Loucy (cell line): Measurements from ENCODE around the gene ATAD3B.

Experiments
- H2AFZ ChIP-seq: fragments of 200-600 bp; sonication (generic); 2 replicates; pipeline ENCODE4 v1.6.0; 2016; ENCODE audit warnings: antibody characterized with exemption, mild to moderate bottlenecking, low read length, moderate library complexity
- H3F3A ChIP-seq: fragments of 200-600 bp; 2 replicates; pipeline ENCODE4 v1.6.0; 2016; ENCODE audit warnings: antibody characterized with exemption, low read depth, mild to moderate bottlenecking
- H3K27me3 ChIP-seq: fragments of 200-600 bp; sonication (generic); 2 replicates; pipeline ENCODE4 v1.6.1; 2014; ENCODE audit warnings: low read length, mild to moderate bottlenecking; ENCODE audit not compliant: insufficient read depth, poor library complexity, severe bottlenecking
- H3K36me3 ChIP-seq: fragments of 200-600 bp; sonication (generic); 2 replicates; pipeline ENCODE4 v1.6.1; 2016; ENCODE audit warnings: low read length; ENCODE audit not compliant: insufficient read depth
- H3K4me1 ChIP-seq: fragments of 200-600 bp; sonication (generic); 2 replicates; pipeline ENCODE4 v1.5.1; 2014; ENCODE audit warnings: low read length, mild to moderate bottlenecking; ENCODE audit not compliant: insufficient read depth, poor library complexity, severe bottlenecking
- H3K4me2 ChIP-seq: fragments of 200-600 bp; sonication (generic); 2 replicates; pipeline ENCODE4 v1.6.0; 2014; ENCODE audit warnings: antibody characterized with exemption, low read length, low read depth, mild to moderate bottlenecking; ENCODE audit not compliant: poor library complexity, severe bottlenecking
- H3K4me3 ChIP-seq: fragments of 200-600 bp; sonication (generic); 2 replicates; pipeline ENCODE4 v1.5.1; 2014; ENCODE audit warnings: low read length, mild to moderate bottlenecking, mixed read lengths; ENCODE audit not compliant: poor library complexity, severe bottlenecking
- H3K79me2 ChIP-seq: fragments of 200-600 bp; sonication (generic); 2 replicates; pipeline ENCODE4 v1.6.1; 2014; ENCODE audit warnings: low read length; ENCODE audit not compliant: insufficient read depth
- H3K9ac ChIP-seq: fragments of 200-600 bp; sonication (generic); 2 replicates; pipeline ENCODE4 v1.6.0; 2014; ENCODE audit warnings: mild to moderate bottlenecking, low read depth, low read length, moderate library complexity; ENCODE audit not compliant: poor library complexity, severe bottlenecking
- H3K9me2 ChIP-seq: fragments of 200-600 bp; sonication (generic); replicated peaks from 2 replicates; pipeline ENCODE4 v1.6.1; 2016; ENCODE audit warnings: low read depth, low read length, mixed read lengths
- H3K9me3 ChIP-seq: fragments of 200-600 bp; sonication (generic); 2 replicates; pipeline ENCODE4 v1.6.1; 2014; ENCODE audit warnings: mild to moderate bottlenecking, antibody characterized with exemption, low read length, low read depth; ENCODE audit not compliant: insufficient read depth
- H4K20me1 ChIP-seq: fragments of 200-600 bp; sonication (generic); 2 replicates; pipeline ENCODE4 v1.6.0; 2014; ENCODE audit warnings: antibody characterized with exemption, low read length, mild to moderate bottlenecking; ENCODE audit not compliant: insufficient read depth, poor library complexity, severe bottlenecking
- EZH2phosphoT487 ChIP-seq: fragments of 200-600 bp; IDR thresholded peaks from 2 replicates; pipeline ENCODE4 v1.6.1; 2018; ENCODE audit warnings: antibody characterized with exemption, mild to moderate bottlenecking, moderate library complexity, borderline replicate concordance
- TF ChIP-seq, protein P1 (sequence below): fragments of 200-600 bp; sonication (generic); conservative IDR thresholded peaks from 2 replicates; pipeline ENCODE4 v1.5.1; 2014; ENCODE audit warnings: mild to moderate bottlenecking, antibody characterized with exemption, low read length

ATAD3B gene

DNA sequence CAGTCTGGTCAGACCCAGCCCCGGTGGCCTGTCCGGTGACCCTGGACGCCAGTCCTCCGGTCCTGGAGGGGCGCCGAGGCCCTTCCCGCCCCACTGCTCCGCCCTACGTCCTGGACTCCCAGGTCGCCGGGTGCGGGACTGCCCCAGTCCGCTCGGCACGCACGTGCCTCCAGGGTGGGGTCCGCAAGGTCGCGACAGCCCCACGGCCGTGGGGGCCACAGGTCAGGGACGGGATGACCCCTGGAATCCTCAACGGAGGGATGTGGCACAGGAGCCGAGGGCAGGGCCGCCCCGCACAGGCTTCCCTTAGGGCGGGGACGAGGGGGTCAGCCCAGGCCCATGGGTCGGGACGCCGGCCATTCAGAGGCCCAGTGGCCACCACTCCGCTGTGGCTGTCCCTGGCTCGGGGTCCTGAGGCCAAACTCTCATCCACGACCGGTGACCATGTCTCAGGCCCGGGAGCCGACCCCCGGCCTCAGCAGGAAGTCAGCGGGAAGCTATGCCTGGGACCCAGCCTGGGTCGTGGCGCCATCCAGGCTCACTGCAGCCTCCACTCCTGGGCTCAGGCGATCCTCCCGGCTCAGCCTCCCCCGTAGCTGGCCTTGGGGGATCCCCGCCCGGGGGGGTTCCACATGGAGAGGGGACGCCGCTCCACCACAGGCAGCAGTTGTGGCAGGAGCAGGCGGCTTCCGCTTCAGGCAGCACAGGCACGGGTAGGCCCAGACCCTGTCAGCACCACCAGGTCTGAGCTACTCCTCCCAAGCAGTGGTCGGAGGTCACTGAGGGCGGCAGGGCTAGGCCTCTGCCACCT lies 69.5 kb downstream of the ATAD3B start:
- no peaks in the 10 kb centered on the region for H3F3A ChIP-seq
- no peak overlapping the region for H3K9ac ChIP-seq
- no peak overlapping the region for H2AFZ ChIP-seq
- TF ChIP-seq, protein P1, sequence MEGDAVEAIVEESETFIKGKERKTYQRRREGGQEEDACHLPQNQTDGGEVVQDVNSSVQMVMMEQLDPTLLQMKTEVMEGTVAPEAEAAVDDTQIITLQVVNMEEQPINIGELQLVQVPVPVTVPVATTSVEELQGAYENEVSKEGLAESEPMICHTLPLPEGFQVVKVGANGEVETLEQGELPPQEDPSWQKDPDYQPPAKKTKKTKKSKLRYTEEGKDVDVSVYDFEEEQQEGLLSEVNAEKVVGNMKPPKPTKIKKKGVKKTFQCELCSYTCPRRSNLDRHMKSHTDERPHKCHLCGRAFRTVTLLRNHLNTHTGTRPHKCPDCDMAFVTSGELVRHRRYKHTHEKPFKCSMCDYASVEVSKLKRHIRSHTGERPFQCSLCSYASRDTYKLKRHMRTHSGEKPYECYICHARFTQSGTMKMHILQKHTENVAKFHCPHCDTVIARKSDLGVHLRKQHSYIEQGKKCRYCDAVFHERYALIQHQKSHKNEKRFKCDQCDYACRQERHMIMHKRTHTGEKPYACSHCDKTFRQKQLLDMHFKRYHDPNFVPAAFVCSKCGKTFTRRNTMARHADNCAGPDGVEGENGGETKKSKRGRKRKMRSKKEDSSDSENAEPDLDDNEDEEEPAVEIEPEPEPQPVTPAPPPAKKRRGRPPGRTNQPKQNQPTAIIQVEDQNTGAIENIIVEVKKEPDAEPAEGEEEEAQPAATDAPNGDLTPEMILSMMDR = no peak
- no peaks in the 10 kb centered on the region for H3K9me3 ChIP-seq
- H3K27me3 ChIP-seq = no peaks in the 10 kb centered on the region
- no peaks in the 10 kb centered on the region for H3K36me3 ChIP-seq
- H4K20me1 ChIP-seq = no peaks in the 10 kb centered on the region
- no peak overlapping the region for H3K4me2 ChIP-seq
- no peak overlapping the region for H3K4me3 ChIP-seq
- no peaks in the 10 kb centered on the region for H3K79me2 ChIP-seq
- no peaks in the 10 kb centered on the region for H3K9me2 ChIP-seq
- H3K4me1 ChIP-seq = no peaks in the 10 kb centered on the region

DNA sequence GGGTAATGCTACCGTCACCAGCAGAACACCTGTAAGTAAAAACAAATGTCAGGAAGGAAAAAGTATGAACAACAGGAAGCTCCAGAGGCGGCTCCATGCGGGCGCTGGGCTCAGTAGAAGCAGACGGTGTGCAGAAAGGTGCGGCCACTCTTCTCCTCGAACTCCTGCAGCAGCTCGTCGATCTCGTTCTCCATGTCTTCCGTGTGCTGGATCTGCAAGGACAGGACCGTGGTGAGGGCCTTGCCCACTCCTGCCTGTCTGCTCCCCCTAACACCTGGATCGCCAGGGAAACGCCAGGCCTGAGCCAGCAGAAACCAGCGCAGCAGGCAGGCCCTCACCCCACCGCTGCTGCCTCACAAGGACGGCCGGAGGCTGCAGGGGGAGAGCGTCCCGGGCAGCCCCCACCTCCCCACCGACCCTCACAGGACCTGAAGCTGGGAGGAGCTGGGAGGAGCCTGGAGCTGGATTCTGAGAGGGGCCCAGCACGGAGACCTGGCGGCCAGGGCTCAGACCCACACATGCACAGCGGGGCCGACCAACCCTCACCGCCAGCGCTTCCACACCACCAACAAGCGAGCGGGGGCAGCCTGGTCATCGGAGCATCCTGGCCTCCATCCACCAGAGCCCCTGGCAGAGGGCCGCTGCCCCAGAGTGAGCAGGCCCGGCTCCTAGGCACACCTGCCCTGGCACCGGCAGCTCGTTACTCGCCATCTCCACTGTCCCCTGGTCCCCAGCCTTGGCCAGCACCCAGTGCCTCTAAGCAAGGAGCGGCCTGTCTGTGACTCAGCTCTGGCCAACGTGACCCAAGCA lies 70.6 kb downstream of the ATAD3B start:
- Histone ChIP-seq H3K4me1 (no peaks in the 10 kb centered on the region), H3K9me2 (no peaks in the 10 kb centered on the region), H3K9ac (no peak overlapping the region), H3K4me2 (no peak overlapping the region), H3K36me3 (no peaks in the 10 kb centered on the region), H3K27me3 (no peaks in the 10 kb centered on the region), H2AFZ (no peak overlapping the region), H3K79me2 (no peaks in the 10 kb centered on the region), H3K4me3 (no peak overlapping the region), H3F3A (no peaks in the 10 kb centered on the region), H4K20me1 (no peaks in the 10 kb centered on the region), H3K9me3 (no peaks in the 10 kb centered on the region)
- TF ChIP-seq EZH2phosphoT487 = no peak

DNA sequence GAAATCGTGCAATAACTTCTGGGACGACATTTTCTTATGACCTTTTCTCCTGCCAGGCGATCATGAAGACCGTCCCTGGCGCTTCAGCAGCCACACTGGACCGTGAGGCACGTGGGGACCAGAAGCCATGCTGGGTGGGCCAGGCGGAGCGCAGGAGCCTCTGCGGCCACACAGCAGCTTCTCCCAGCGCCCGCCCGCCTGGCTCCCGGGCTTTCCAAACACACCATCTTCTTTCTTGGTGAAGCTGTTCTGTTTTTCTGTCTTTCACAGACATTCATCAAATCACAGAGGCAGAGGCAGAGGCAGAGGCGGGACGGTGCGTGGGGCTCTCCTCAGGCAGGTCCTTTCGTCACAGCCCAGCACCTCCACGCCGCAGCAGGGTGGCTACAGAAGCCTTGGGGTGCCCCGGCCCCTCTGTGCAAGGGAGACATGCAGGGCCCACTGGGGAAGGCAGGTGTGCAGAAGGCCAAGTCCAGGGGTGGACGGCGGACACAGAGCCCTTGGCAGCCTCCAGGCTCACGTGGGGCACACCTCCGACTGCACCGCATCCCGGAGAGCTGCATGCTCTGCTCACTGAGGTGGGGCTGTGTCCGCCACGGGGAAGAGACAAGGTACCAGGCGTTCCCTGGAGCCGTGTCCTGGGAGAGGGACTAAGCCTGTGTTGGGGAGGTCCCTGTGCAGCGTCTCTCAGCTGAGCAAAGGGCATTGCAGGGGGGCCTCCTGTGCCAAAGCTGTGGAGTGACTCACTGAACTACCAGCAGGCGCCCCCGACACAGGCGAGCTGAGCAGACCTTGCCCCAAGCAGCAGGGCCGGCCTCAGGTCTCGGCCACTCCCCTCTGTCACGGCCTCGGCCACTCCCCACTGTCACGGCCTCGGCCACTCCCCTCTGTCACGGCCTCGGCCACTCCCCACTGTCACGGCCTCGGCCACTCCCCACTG lies 71.5 kb downstream of the ATAD3B start:
- TF ChIP-seq EZH2phosphoT487 = no peak
- TF ChIP-seq, protein P1 = no peak
- no peaks in the 10 kb centered on the region for H3K4me1 ChIP-seq
- no peaks in the 10 kb centered on the region for H3F3A ChIP-seq
- no peaks in the 10 kb centered on the region for H3K9me3 ChIP-seq
- no peaks in the 10 kb centered on the region for H3K36me3 ChIP-seq
- no peaks in the 10 kb centered on the region for H3K27me3 ChIP-seq
- H3K4me2 ChIP-seq = no peak overlapping the region
- H3K4me3 ChIP-seq = no peak overlapping the region
- no peak overlapping the region for H2AFZ ChIP-seq
- no peaks in the 10 kb centered on the region for H3K9me2 ChIP-seq
- H3K9ac ChIP-seq = no peak overlapping the region
- no peaks in the 10 kb centered on the region for H4K20me1 ChIP-seq
- no peaks in the 10 kb centered on the region for H3K79me2 ChIP-seq
